ENCODE measurements around the gene UBE2U. TPM values are rescaled to one million over a fixed set of nuclear protein-coding genes. Genes with fewer than 3 reads are reported as not detected.

The UBE2U gene
- total and polyA plus RNA-seq, 2 experiments from 2014 or later = not detected

GRCh38 chr1:64287071-64287470 lies 83.6 kb downstream of the UBE2U start:
- Histone ChIP-seq H3F3A (replicated peaks; ENCODE audit: low read depth) (no peaks in the 10 kb centered on the region), H3K79me2 (replicated peaks; ENCODE audit: insufficient read depth) (no peaks in the 10 kb centered on the region), H2AFZ (no peak overlapping the region), H3K27me3 (ENCODE audit: insufficient read depth) (no peaks in the 10 kb centered on the region), H4K20me1 (replicated peaks; ENCODE audit: insufficient read depth) (no peaks in the 10 kb centered on the region), H3K4me3 (no peak overlapping the region), H3K4me2 (no peak overlapping the region), H3K36me3 (ENCODE audit: insufficient read depth) (no peaks in the 10 kb centered on the region), H3K4me1 (ENCODE audit: insufficient read depth) (0 out of 2 replicates have a peak, but pooled peaks cover 4% of the 10 kb centered on the region), H3K9me2 (ENCODE audit: insufficient read depth) (peaks cover 10% of the 10 kb centered on the region), H3K27ac (ENCODE audit: low read depth) (no peak overlapping the region)
- H3K27ac Mint-ChIP-seq = no peak overlapping the region
- no peaks in the 10 kb centered on the region for H3K9me3 Mint-ChIP-seq
- H3K36me3 Mint-ChIP-seq (ENCODE audit: low read depth) = no peaks in the 10 kb centered on the region
- ATAC-seq = no peak
- H3K4me3 Mint-ChIP-seq = no peak overlapping the region
- no peak for TF ChIP-seq CTCF (conservative IDR thresholded peaks at IDR 0.05; ENCODE audit: low read depth in 2 of 2)
- TF ChIP-seq ZNF114 (CRISPR knock-in tag; IDR thresholded peaks at IDR 0.05) = no peak
- no peak for TF ChIP-seq EZH2phosphoT487 (IDR thresholded peaks at IDR 0.05; ENCODE audit: unreplicated experiment)
- no peak for TF ChIP-seq ZNF462 (CRISPR knock-in tag; IDR thresholded peaks at IDR 0.05)
- no peak for TF ChIP-seq ZNF331 (CRISPR knock-in tag; IDR thresholded peaks at IDR 0.05; ENCODE audit: low read depth)
- TF ChIP-seq REST (IDR thresholded peaks at IDR 0.05; ENCODE audit: unreplicated experiment) = no peak
- TF ChIP-seq CREB1 (CRISPR knock-in tag; IDR thresholded peaks at IDR 0.05; ENCODE audit: low read depth) = no peak
- TF ChIP-seq EZH2 (IDR thresholded peaks at IDR 0.05; ENCODE audit: low read depth, unreplicated experiment) = no peak
- no peak for TF ChIP-seq NANOG (IDR thresholded peaks at IDR 0.05; ENCODE audit: borderline replicate concordance)
- TF ChIP-seq ETS1 (IDR thresholded peaks at IDR 0.05) = no peak
- no peak for TF ChIP-seq JUNB (IDR thresholded peaks at IDR 0.05; ENCODE audit: unreplicated experiment)
- no peak for TF ChIP-seq POLR2AphosphoS5 (IDR thresholded peaks at IDR 0.05; ENCODE audit: low read depth)
- TF ChIP-seq STAT1 (IDR thresholded peaks at IDR 0.05; ENCODE audit: unreplicated experiment) = no peak
- no peak for DNase-seq (ENCODE audit: low spot score)
- peaks cover 8% of the 10 kb centered on the region; the same call in 2 of the 3 replicates for H3K4me1 Mint-ChIP-seq
- H3K27me3 Mint-ChIP-seq (ENCODE audit: insufficient read depth, low read depth, poor library complexity) = no peaks in the 10 kb centered on the region

Data from GM23338 (cell line).